HepG2 (cell line): Measurements from ENCODE around the gene RPTOR. TPM values are rescaled to one million over a fixed set of nuclear protein-coding genes. Genes with fewer than 3 reads are reported as not detected.

Experiments
- ATAC-seq: fragments of 200-7000 bp; cut with Tn5 transposase; 3 replicates; pipeline ENCODE4 v1.9.1; 2020; ENCODE audit warnings: mild to moderate bottlenecking, moderate library complexity
- BruUV-seq: library from RNA; stranded (reverse); fragments of 400-500 nt; replicated peaks from 2 replicates; lab custom pipeline; 2021; lab: Mats Ljungman, UMichigan
- CTCF ChIA-PET: fragments of 300-600 bp; formaldehyde crosslinking; extraction: SDS; loops from one replicate; lab custom pipeline; 2021; ENCODE audit warnings: low total read pairs, inconsistent platforms, low intra/inter-chr PET ratio; lab: Yijun Ruan, JAX
- POLR2A ChIA-PET: fragments of 350-600 bp; sonication (Branson Sonifier 250); formaldehyde crosslinking; loops from one replicate; lab custom pipeline; 2020; ENCODE audit warnings: antibody characterized with exemption, inconsistent platforms; lab: Yijun Ruan, JAX
- DNase-seq: peaks from one replicate; pipeline ENCODE4 v3.0.0-alpha.2; 2015; ENCODE audit warnings: low spot score
- FAIRE-seq: peaks from 3 replicates; lab custom pipeline; 2011; peaks lifted over from hg19 to GRCh38; lab: Jason Lieb, UNC
- H2AFZ ChIP-seq: one replicate; pipeline ENCODE4 v1.6.1; 2011; ENCODE audit warnings: low read length, inconsistent platforms
- H3K27ac ChIP-seq: fragments of 300-600 bp; 3 replicates; pipeline ENCODE4 v1.8.0; 2011; ENCODE audit warnings: mixed run types, mild to moderate bottlenecking, mixed read lengths, low read length, inconsistent platforms; ENCODE audit not compliant: insufficient read depth; ENCODE audit errors: extremely low read length
- H3K27me3 ChIP-seq, 2 experiments: fragments of 200-600 bp in 1 of 2; 2 replicates in 1 of 2; 3 replicates in 1 of 2; pipeline versions ENCODE4 v1.6.0 to v1.8.0; 2011; ENCODE audit warnings: low read length in 2 of 2, mild to moderate bottlenecking in 2 of 2, moderate library complexity in 2 of 2, inconsistent platforms in 1 of 2; ENCODE audit not compliant: insufficient read depth in 2 of 2, control insufficient read depth in 1 of 2
- H3K36me3 ChIP-seq, 2 experiments: fragments of 200-600 bp in 1 of 2; replicated peaks in 1 of 2; 2 replicates in 1 of 2; 3 replicates in 1 of 2; pipeline versions ENCODE4 v1.5.1 to v1.8.0; 2011; ENCODE audit warnings: low read length in 2 of 2, inconsistent platforms in 1 of 2; ENCODE audit not compliant: insufficient read depth in 2 of 2, control insufficient read depth in 1 of 2
- H3K4me1 ChIP-seq: 2 replicates; pipeline ENCODE4 v1.5.1; 2012; ENCODE audit warnings: low read length, inconsistent platforms; ENCODE audit not compliant: insufficient read depth
- H3K4me2 ChIP-seq: 2 replicates; pipeline ENCODE4 v1.6.0; 2011; ENCODE audit warnings: low read depth, low read length, inconsistent platforms
- H3K4me3 ChIP-seq, 3 experiments: fragments of 200-600 bp in 1 of 3; sonication (generic), shearing (Covaris generic) in 1 of 3; replicated peaks in 1 of 3; 2 replicates each; pipeline ENCODE4 v1.5.1; 2011 to 2016; ENCODE audit warnings: low read length in 3 of 3, inconsistent platforms in 2 of 3, low read depth in 2 of 3, mild to moderate bottlenecking in 2 of 3, control low read depth in 1 of 3, mixed read lengths in 1 of 3; ENCODE audit not compliant: insufficient read depth in 1 of 3
- H3K79me2 ChIP-seq: one replicate; pipeline ENCODE4 v1.6.1; 2011; ENCODE audit warnings: low read length, inconsistent platforms; ENCODE audit not compliant: insufficient read depth
- H3K9ac ChIP-seq: 2 replicates; pipeline ENCODE4 v1.6.0; 2011; ENCODE audit warnings: mild to moderate bottlenecking, low read depth, low read length, inconsistent platforms; ENCODE audit not compliant: insufficient read depth
- H3K9me3 ChIP-seq: 2 replicates; pipeline ENCODE4 v1.5.1; 2012; ENCODE audit warnings: mild to moderate bottlenecking, low read length
- H4K20me1 ChIP-seq: 2 replicates; pipeline ENCODE4 v1.6.0; 2011; ENCODE audit warnings: inconsistent platforms, mild to moderate bottlenecking, low read length, moderate library complexity; ENCODE audit not compliant: insufficient read depth
- FOSL2 ChIP-seq: sonication (generic); formaldehyde crosslinking; IDR thresholded peaks from 2 replicates; pipeline ENCODE4 v1.4.0; 2020; ENCODE audit warnings: missing genetic modification reagents
- FOXP1 ChIP-seq, 2 experiments: fragments of 450-650 bp in 1 of 2; IDR thresholded peaks; 2 replicates each; pipeline ENCODE4 v1.6.1; 2017 to 2018; ENCODE audit warnings: antibody characterized with exemption in 1 of 2
- GLI4 ChIP-seq: sonication (generic); formaldehyde crosslinking; IDR thresholded peaks from 2 replicates; pipeline ENCODE4 v1.5.1; 2020; ENCODE audit warnings: missing genetic modification reagents, mild to moderate bottlenecking, moderate library complexity, borderline replicate concordance
- GTF2F1 ChIP-seq: fragments of 150-350 bp; IDR thresholded peaks from 2 replicates; pipeline ENCODE4 v1.6.1; 2014; ENCODE audit warnings: low read length
- HOXD1 ChIP-seq: sonication (generic); formaldehyde crosslinking; IDR thresholded peaks from 2 replicates; pipeline ENCODE4 v1.5.0; 2020; ENCODE audit warnings: missing genetic modification reagents
- KLF13 ChIP-seq: sonication (generic); formaldehyde crosslinking; IDR thresholded peaks from 2 replicates; pipeline ENCODE4 v1.4.0; 2020; ENCODE audit warnings: mild to moderate bottlenecking, missing genetic modification reagents
- KLF15 ChIP-seq: sonication (generic); formaldehyde crosslinking; IDR thresholded peaks from 2 replicates; pipeline ENCODE4 v1.8.1; 2023; ENCODE audit warnings: borderline replicate concordance, mild to moderate bottlenecking, inconsistent platforms, missing genetic modification reagents, mixed read lengths
- MATR3 ChIP-seq: sonication (generic); formaldehyde crosslinking; IDR thresholded peaks from 2 replicates; pipeline ENCODE4 v1.4.0; 2020; ENCODE audit warnings: missing genetic modification reagents
- SKI ChIP-seq: fragments of 450-650 bp; IDR thresholded peaks from one replicate; pipeline ENCODE4 v1.6.1; 2018; ENCODE audit warnings: mild to moderate bottlenecking; ENCODE audit not compliant: partially characterized antibody
- SMARCE1 ChIP-seq: fragments of 450-650 bp; IDR thresholded peaks from 2 replicates; pipeline ENCODE4 v1.6.1; 2017; ENCODE audit warnings: borderline replicate concordance
- SNAPC4 ChIP-seq: sonication (generic); formaldehyde crosslinking; IDR thresholded peaks from 2 replicates; pipeline ENCODE4 v1.4.0; 2020; ENCODE audit warnings: mild to moderate bottlenecking, missing genetic modification reagents
- SOX6 ChIP-seq, 2 experiments: fragments of 450-650 bp in 1 of 2; sonication (generic) in 1 of 2; formaldehyde crosslinking in 1 of 2; IDR thresholded peaks; 2 replicates each; pipeline versions ENCODE4 v1.4.0 to v1.6.1; 2017 to 2020; ENCODE audit warnings: antibody characterized with exemption in 1 of 2, mild to moderate bottlenecking in 1 of 2, missing genetic modification reagents in 1 of 2
- SYNCRIP ChIP-seq: fragments of 200-400 bp; formaldehyde crosslinking; IDR thresholded peaks from 2 replicates; pipeline ENCODE4 v1.6.1; 2018; ENCODE audit warnings: mild to moderate bottlenecking, low read depth, low read length; ENCODE audit not compliant: insufficient read depth
- TFDP1 ChIP-seq: IDR thresholded peaks from 2 replicates; pipeline ENCODE4 v1.6.1; 2016; ENCODE audit warnings: missing compliant biosample characterization, missing genetic modification reagents, borderline replicate concordance
- TP53 ChIP-seq: sonication (generic); formaldehyde crosslinking; conservative IDR thresholded peaks from 2 replicates; pipeline ENCODE4 v1.4.0; 2020; ENCODE audit warnings: missing genetic modification reagents
- WGBS: methylation state at CpG from one replicate; pipeline ENCODE4 v1.1.6; 2017; ENCODE audit warnings: low lambda C conversion rate; 5-methylcytosine and 5-hydroxymethylcytosine counted together
- in situ Hi-C: cut with HindIII; loops from 2 replicates; pipeline ENCODE4 v1.10.0; 2017; ENCODE audit warnings: low pct_unique_long_range_greater_than_20kb; ENCODE audit not compliant: extremely low pct_ligation_motif_present
- intact Hi-C: fragments of 100-400 bp; cut with micrococcal nuclease; formaldehyde crosslinking; loops from one replicate; pipeline ENCODE4 v1.10.0; 2022; ENCODE audit not compliant: unreplicated experiment
- polyA plus RNA-seq, 8 experiments: library from polyadenylated mRNA; depleted of rRNA in 3 of 8; stranded (reverse) in 7 of 8; unstranded in 1 of 8; fragments of >200 nt; fragmentation: Illumina TruSeq in 4 of 8; extraction: Trizol in 4 of 8; gene quantifications; 2 replicates each; pipeline versions ENCODE4 v1.2.1 to v1.2.3, GENCODE V29; 2011 to 2016; ENCODE audit warnings: low read depth in 4 of 8, missing spikeins in 1 of 8, mixed read lengths in 1 of 8; ENCODE audit not compliant: insufficient read depth in 1 of 8
- total RNA-seq, 5 experiments: library from RNA; depleted of rRNA; stranded (reverse); fragments of >200 nt; fragmentation: Illumina TruSeq; extraction: Trizol; gene quantifications; 2 replicates each; pipeline ENCODE4 v1.2.3, GENCODE V29; 2016; ENCODE audit warnings: low read depth in 1 of 5
- TF ChIP-seq, protein P1 (sequence below): IDR thresholded peaks from 2 replicates; pipeline ENCODE4 v1.6.1; 2012; ENCODE audit warnings: low read depth, low read length, improper control_type of control experiment

The RPTOR gene
- total and polyA plus RNA-seq, 2 of the 13 experiments (the other 11 are each of a cell fraction or from before 2014, with no cell fraction given), result 6.6 to 25.3 TPM

DNA sequence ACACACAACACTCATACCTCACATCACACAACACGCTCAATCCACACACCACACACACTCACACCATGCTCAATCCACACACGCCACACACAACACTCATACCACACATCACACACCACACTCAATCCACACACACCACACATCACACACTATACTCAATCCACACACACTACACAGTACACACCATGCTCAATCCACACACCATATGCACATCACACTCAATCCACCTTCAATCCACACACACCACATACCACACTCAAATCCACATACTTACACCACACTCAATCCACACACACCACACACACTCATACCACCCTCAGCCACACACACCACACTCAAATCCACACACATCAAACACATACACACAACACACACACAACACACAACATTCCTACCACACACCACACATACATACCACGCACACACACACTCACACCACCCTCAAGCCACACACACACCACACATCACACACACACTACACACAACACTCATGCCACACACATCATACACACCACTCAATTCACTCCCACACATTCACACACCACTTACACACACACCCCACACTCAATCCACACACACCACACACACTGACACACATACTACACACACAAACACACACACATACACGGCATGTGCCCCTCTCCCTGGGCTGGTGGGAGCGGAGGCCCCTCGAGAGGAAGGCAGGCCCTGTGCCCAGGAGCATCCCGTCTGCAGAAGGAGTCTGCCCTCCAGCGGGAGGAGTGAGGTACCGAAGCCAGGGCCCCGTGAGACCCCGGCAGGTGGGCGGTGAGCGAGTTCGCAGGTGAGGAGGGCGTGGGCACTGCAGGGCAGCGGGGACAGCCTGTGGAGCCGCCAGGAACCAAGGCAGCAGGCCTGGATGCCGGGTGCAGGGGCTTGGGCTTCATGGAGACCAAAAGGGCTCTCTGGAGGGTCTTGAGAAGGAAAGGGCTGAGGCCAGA, 33.1 kb upstream of the RPTOR start:
- CTCF ChIA-PET, result interaction anchor here (1.2 to 1.7 kb wide), 2 partner anchors 64 to 85 kb away, joined by 5 to 8 read pairs; no protein-coding TSS in a partner anchor
- TF ChIP-seq SMARCE1, result no peak
- no peak for TF ChIP-seq TP53
- TF ChIP-seq MATR3, result no peak
- TF ChIP-seq FOSL2, result no peak
- TF ChIP-seq HOXD1 (CRISPR knock-in tag), result no peak
- no peak for TF ChIP-seq SNAPC4 (CRISPR knock-in tag)
- no peak for TF ChIP-seq SKI
- no peak for TF ChIP-seq SOX6 (IDR thresholded peaks at IDR 0.05)
- TF ChIP-seq SOX6 (CRISPR knock-in tag; IDR thresholded peaks at IDR 0.05), result no peak
- no peak for TF ChIP-seq KLF13 (CRISPR knock-in tag)
- TF ChIP-seq TFDP1 (CRISPR knock-in tag), result no peak
- no peak for TF ChIP-seq FOXP1 (IDR thresholded peaks at IDR 0.05)
- no peak for TF ChIP-seq FOXP1 (CRISPR knock-in tag; IDR thresholded peaks at IDR 0.05)
- no peak for TF ChIP-seq GLI4 (CRISPR knock-in tag)
- TF ChIP-seq, protein P1, sequence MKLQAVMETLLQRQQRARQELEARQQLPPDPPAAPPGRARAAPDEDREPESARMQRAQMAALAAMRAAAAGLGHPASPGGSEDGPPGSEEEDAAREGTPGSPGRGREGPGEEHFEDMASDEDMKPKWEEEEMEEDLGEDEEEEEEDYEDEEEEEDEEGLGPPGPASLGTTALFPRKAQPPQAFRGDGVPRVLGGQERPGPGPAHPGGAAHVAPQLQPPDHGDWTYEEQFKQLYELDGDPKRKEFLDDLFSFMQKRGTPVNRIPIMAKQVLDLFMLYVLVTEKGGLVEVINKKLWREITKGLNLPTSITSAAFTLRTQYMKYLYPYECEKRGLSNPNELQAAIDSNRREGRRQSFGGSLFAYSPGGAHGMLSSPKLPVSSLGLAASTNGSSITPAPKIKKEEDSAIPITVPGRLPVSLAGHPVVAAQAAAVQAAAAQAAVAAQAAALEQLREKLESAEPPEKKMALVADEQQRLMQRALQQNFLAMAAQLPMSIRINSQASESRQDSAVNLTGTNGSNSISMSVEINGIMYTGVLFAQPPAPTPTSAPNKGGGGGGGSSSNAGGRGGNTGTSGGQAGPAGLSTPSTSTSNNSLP, result no peak
- no peak for TF ChIP-seq KLF15 (CRISPR knock-in tag)
- TF ChIP-seq GTF2F1, result no peak
- TF ChIP-seq SYNCRIP, result no peak

More for the DNA sequence above, 33.1 kb upstream of the RPTOR start:
- H3K4me3 ChIP-seq, result no peak overlapping the region
- FAIRE-seq (peak; percentile 80), ATAC-seq (peak; percentile 78), DNase-seq (no peak)
- no peaks in the 10 kb centered on the region for H3K79me2 ChIP-seq
- H3K9me3 ChIP-seq, result no peaks in the 10 kb centered on the region
- no peaks in the 10 kb centered on the region for H3K36me3 ChIP-seq
- BruUV-seq, result no TSS peak
- no peaks in the 10 kb centered on the region for H3K4me1 ChIP-seq
- no peak overlapping the region for H3K27ac ChIP-seq
- in situ Hi-C loops (no loop called here), intact Hi-C loops (loop anchor here (1.0 kb wide), 1 partner anchor 84 kb away; no protein-coding TSS in a partner anchor)
- no peak overlapping the region for H3K9ac ChIP-seq
- WGBS, result 7% methylated on average over 18 of the region's 18 CpGs
- no peak overlapping the region for H2AFZ ChIP-seq
- no peak overlapping the region for H3K4me2 ChIP-seq
- H3K27me3 ChIP-seq, result peaks cover 0 to 70% of the 10 kb centered on the region in 2 experiments
- POLR2A ChIA-PET, result no interaction called here
- no peaks in the 10 kb centered on the region for H4K20me1 ChIP-seq
